DMS 273 (cell line): ENCODE data around the gene TMPRSS9.

ENCODE experiments used
- DNase-seq: peaks from one replicate; lab custom pipeline; 2025; ENCODE audit not compliant: unreplicated experiment; lab: John Stamatoyannopoulos, UW

The TMPRSS9 gene

GRCh38 chr19:2432131-2432848 is 72.2 kb downstream of the TMPRSS9 start:
- no peak for DNase-seq

- no peak for DNase-seq
Observed at GRCh38 chr19:2433854-2434253, 73.8 kb downstream of the TMPRSS9 start.

GRCh38 chr19:2434267-2434666 is 74.2 kb downstream of the TMPRSS9 start:
- DNase-seq: no peak

- DNase-seq: no peak
Observed at GRCh38 chr19:2434721-2435265, 74.7 kb downstream of the TMPRSS9 start.

GRCh38 chr19:2436384-2436783 is 76.3 kb downstream of the TMPRSS9 start:
- DNase-seq: no peak

- DNase-seq: no peak
Observed at GRCh38 chr19:2436926-2437325, 76.9 kb downstream of the TMPRSS9 start.

- DNase-seq: no peak
Observed at GRCh38 chr19:2438178-2438577, 78.1 kb downstream of the TMPRSS9 start.

GRCh38 chr19:2440515-2440914 is 80.5 kb downstream of the TMPRSS9 start:
- DNase-seq: no peak

- DNase-seq: no peak
Observed at GRCh38 chr19:2441096-2441752, 81.2 kb downstream of the TMPRSS9 start.

GRCh38 chr19:2443116-2443784 is 83.2 kb downstream of the TMPRSS9 start:
- no peak for DNase-seq

- no peak for DNase-seq
Observed at GRCh38 chr19:2443785-2444182, 83.7 kb downstream of the TMPRSS9 start.

- DNase-seq: no peak
Observed at GRCh38 chr19:2444251-2445002, 84.4 kb downstream of the TMPRSS9 start.

- no peak for DNase-seq
Observed at GRCh38 chr19:2446381-2446780, 86.3 kb downstream of the TMPRSS9 start.

- DNase-seq: no peak
Observed at GRCh38 chr19:2449019-2449418, 89.0 kb downstream of the TMPRSS9 start.

- DNase-seq: no peak
Observed at GRCh38 chr19:2451138-2451537, 91.1 kb downstream of the TMPRSS9 start.

- no peak for DNase-seq
Observed at GRCh38 chr19:2451741-2452140, 91.7 kb downstream of the TMPRSS9 start.

- no peak for DNase-seq
Observed at GRCh38 chr19:2453431-2454025, 93.5 kb downstream of the TMPRSS9 start.

- no peak for DNase-seq
Observed at GRCh38 chr19:2454199-2454961, 94.3 kb downstream of the TMPRSS9 start.

GRCh38 chr19:2454962-2455850 is 95.1 kb downstream of the TMPRSS9 start:
- DNase-seq: no peak
